HG02610 (cell line): ENCODE data around the gene NDST3.

Experiments used
- ATAC-seq: cut with Tn5 transposase; IDR thresholded peaks from one replicate; pipeline ENCODE4 v1.9.1; 2021; ENCODE audit warnings: mild to moderate bottlenecking, moderate library complexity; ENCODE audit not compliant: unreplicated experiment

The NDST3 gene

GRCh38 chr4:118034053-118034785, at the start of gene NDST3:
TSS of gene NDST3 (plus strand) at chr4:118034486. CDS start at chr4:118053911, 19,425 bp downstream.
- ATAC-seq: peak; percentile 76

- no peak for ATAC-seq
These were observed 48.0 kb upstream of the NDST3 start for GRCh38 chr4:117986321-117986720.

GRCh38 chr4:117987464-117987863, 46.8 kb upstream of the NDST3 start:
- no peak for ATAC-seq

- no peak for ATAC-seq
These were observed 37.4 kb upstream of the NDST3 start for GRCh38 chr4:117996891-117997290.

GRCh38 chr4:118004088-118004487, 30.2 kb upstream of the NDST3 start:
- no peak for ATAC-seq

GRCh38 chr4:118005883-118006282, 28.4 kb upstream of the NDST3 start:
- no peak for ATAC-seq

GRCh38 chr4:118012142-118012541, 22.1 kb upstream of the NDST3 start:
- ATAC-seq: no peak

- no peak for ATAC-seq
These were observed 19.5 kb upstream of the NDST3 start for GRCh38 chr4:118014831-118015230.

- no peak for ATAC-seq
These were observed 15.7 kb upstream of the NDST3 start for GRCh38 chr4:118018381-118019145.

GRCh38 chr4:118026806-118027205, 7.5 kb upstream of the NDST3 start:
- no peak for ATAC-seq

GRCh38 chr4:118029224-118029623, 5.1 kb upstream of the NDST3 start:
- ATAC-seq: no peak

- ATAC-seq: no peak
These were observed 1.6 kb upstream of the NDST3 start for GRCh38 chr4:118032691-118033090.

GRCh38 chr4:118033148-118034052, 886 bp upstream of the NDST3 start:
- no peak for ATAC-seq

GRCh38 chr4:118035309-118035708, 1.0 kb downstream of the NDST3 start:
- no peak for ATAC-seq

- ATAC-seq: no peak
These were observed 2.0 kb downstream of the NDST3 start for GRCh38 chr4:118036336-118036735.

- no peak for ATAC-seq
These were observed 3.7 kb downstream of the NDST3 start for GRCh38 chr4:118037955-118038354.

GRCh38 chr4:118046323-118046722, 12.0 kb downstream of the NDST3 start:
- no peak for ATAC-seq

GRCh38 chr4:118047043-118047442, 12.8 kb downstream of the NDST3 start:
- no peak for ATAC-seq

- ATAC-seq: no peak
These were observed 24.7 kb downstream of the NDST3 start for GRCh38 chr4:118058955-118059354.

GRCh38 chr4:118059397-118059796, 25.1 kb downstream of the NDST3 start:
- ATAC-seq: no peak
